Measurements from ENCODE around the gene MAP3K10.

GRCh38 chr19:40198272-40198990, 7.2 kb downstream of the MAP3K10 start:
- TF ChIP-seq POLR2A (IDR thresholded peaks at IDR 0.05) (no peak), CTCF (IDR thresholded peaks at IDR 0.05) (no peak)
